UCSD-AML1 (cell line): ENCODE measurements around the gene MCU.

Experiments used
- DNase-seq: peaks from one replicate; lab custom pipeline; 2025; ENCODE audit not compliant: unreplicated experiment; lab: John Stamatoyannopoulos, UW

The MCU gene

GRCh38 chr10:72834183-72834825 is 142.4 kb downstream of the MCU start:
- no peak for DNase-seq

- no peak for DNase-seq
Measured at GRCh38 chr10:72840319-72840718, 148.4 kb downstream of the MCU start.

DNA sequence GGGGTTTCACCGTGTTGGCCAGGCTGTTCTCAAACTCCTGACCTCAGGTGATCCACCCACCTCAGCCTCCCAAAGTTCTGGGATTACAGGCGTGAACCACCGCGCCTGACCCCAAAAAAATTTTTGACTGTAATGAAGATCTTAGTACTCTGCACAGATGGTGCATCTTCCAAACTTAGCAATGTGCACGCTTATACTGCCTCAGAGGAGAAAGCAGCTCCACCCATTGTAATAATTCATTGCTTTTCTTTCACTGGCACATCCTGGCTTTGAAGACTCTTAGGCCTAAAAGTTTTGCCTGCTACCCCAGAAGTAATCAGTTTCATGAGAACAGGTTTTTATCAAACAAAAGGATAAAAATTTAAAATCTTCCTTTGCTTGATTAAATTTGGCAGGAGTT is 149.5 kb downstream of the MCU start:
- DNase-seq: no peak

DNA sequence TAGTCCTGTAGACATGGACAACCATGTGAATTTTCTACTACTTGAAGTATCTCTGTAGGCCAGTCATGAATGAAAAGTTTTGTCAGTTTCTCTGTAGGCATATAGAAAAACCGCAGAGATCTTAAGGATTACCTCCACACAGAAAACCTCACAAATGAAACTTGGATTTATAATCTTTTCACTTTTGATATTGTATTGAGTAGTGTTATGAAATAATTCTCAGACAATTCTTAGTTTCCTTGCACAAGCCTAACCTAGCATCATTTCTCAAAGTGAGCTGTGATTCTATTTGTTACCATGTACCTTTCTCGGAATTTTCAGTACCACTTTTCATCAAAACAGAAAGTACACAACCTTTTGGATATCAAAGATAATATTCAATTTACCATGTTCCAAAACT is 150.2 kb downstream of the MCU start:
- no peak for DNase-seq

- DNase-seq: no peak
Measured at GRCh38 chr10:72846238-72846637, 154.3 kb downstream of the MCU start.

- no peak for DNase-seq
Measured at GRCh38 chr10:72847681-72848080, 155.7 kb downstream of the MCU start.

DNA sequence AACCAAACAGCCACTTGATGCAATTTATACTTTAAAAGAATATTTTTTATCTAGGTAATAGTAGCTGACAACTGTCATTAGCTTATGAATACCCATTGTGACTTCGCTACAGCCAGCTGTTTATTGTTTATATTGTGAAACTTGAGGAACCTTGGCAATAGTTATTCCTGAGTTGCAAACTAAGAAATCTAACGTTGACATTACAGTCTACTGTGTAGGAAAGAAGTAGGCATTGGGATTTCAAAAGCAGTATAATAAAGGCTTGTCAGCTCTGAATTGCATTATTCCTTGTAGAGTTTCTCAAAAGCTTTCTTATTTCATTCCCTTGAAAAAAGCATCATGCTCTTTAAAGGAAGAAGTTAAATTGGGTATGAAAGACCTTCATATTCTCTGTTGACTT is 158.9 kb downstream of the MCU start:
- DNase-seq: no peak

DNA sequence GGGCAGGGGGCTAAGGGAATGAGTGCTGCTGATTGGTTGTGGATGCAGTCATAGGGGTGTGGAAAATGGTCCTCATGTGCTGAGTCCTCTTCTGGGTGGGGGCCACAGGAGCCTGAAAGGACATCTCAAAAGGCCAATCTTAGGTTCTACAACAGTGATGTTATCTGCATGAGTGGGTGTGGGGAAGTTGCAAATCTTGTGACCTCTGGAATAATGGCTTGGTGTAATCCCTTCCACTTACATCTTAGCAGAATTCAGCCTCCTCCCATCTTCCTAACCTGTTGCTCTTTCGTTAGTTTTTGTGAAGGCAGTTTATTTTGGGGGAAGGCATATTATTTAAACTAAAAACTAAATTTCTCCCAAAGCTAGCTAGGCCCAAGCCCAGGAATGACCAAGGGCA is 159.6 kb downstream of the MCU start:
- no peak for DNase-seq

- no peak for DNase-seq
Measured at GRCh38 chr10:72852508-72852907, 160.6 kb downstream of the MCU start.

GRCh38 chr10:72855129-72855528 is 163.2 kb downstream of the MCU start:
- no peak for DNase-seq

GRCh38 chr10:72855790-72856189 is 163.8 kb downstream of the MCU start:
- no peak for DNase-seq

- no peak for DNase-seq
Measured at GRCh38 chr10:72858067-72858466, 166.1 kb downstream of the MCU start.

GRCh38 chr10:72862957-72863356 is 171.0 kb downstream of the MCU start:
- no peak for DNase-seq

DNA sequence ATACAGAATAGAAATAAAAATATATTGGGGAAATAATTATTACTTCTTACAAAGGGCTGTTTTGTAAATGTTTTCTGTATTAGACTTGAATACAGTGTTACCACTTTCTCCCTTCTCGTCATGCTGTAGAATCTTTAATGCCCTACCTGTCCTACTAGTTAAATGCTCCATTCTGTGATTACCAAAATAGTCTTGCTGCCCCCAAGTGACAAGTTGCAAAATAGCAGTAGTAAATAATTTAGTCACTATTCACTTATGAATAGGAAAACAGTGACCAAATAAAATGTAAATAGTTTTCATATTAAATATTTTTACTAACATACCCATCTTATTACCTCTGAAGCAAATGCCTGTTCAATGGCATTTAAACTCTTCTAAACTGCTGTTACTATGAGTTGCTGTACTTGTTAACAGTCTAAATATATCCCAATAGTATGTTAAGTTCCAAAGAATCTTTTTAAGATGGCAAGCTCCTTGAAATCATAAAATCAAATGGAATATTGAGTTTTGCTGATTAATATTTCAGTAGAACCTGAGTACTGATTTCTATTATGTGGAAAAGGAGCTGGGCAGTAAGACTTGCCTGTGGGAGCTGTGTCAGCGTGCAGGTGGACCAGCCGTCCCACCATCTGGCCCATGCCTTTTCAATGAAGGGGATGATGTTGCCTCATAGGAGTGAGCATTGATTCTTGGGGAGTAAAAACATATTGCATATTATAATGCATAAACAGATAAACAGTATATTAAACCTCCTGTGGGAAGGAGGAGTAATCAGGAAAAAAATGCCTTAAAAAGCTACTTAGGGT is 183.5 kb downstream of the MCU start:
- no peak for DNase-seq

DNA sequence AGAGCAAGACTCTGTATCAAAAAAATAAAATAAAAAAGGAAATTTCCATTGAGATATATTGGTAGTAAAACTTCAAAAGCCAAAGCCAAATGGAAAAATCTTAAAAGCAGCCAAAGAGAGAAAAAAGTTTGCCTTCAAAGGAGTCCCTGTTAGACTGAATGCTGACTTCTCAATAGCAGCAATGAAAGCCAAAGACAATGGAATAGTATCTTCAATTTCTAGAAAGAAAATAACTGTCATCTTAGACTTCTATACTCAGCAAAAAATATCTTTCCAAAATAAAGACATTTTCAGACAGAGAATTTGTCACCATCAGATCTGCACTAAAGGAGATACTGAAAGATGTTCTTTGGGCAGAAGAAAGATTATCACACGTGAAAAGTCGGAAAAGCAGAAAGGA is 187.3 kb downstream of the MCU start:
- DNase-seq: no peak

DNA sequence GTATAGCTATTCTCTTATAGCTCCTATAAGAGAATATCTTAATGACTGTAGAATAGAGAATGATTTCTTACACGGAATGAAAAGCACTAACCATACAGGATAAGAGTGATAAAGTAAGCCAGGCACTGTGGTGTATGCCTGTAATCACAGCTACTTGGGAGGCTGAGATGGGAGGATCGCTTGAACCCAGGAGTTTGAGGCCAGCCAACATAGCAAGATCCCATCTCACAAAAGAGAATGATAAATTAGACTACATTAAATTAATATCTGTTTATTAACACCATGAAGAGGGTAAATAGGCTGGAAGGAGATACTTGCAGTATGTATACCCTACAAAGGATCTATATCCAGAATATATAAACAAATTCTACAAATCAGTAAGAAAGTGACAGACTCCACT is 189.3 kb downstream of the MCU start:
- no peak for DNase-seq

GRCh38 chr10:72883861-72884260 is 191.9 kb downstream of the MCU start:
- DNase-seq: no peak

- no peak for DNase-seq
Measured at GRCh38 chr10:72885953-72886352, 194.0 kb downstream of the MCU start.

- DNase-seq: no peak
Measured at GRCh38 chr10:72886621-72887020, 194.7 kb downstream of the MCU start.

GRCh38 chr10:72887043-72887442 is 195.1 kb downstream of the MCU start:
- peak; percentile 62 for DNase-seq

GRCh38 chr10:72888151-72888638 is 196.3 kb downstream of the MCU start:
- no peak for DNase-seq

GRCh38 chr10:72889391-72889831 is 197.5 kb downstream of the MCU start:
- DNase-seq: no peak
